HFF-Myc (cell line): ENCODE data around the gene ARFGAP3.
A peak's percentile ranks its signal among the peaks of the same experiment; 100 is the strongest.
"Not testable (repeated sequence)": the region's sequence is repeated elsewhere in the genome, so short reads cannot be mapped to it uniquely, and the experiment has no call there.

Source experiments
- DNase-seq: peaks from one replicate; pipeline ENCODE4 v3.0.0-alpha.2; 2011; ENCODE audit warnings: low read depth; ENCODE audit errors: extremely low read depth
- H3K4me3 ChIP-seq: replicated peaks from 2 replicates; pipeline ENCODE4 v1.5.1; 2011; ENCODE audit warnings: low read depth, mild to moderate bottlenecking, control low read depth, low read length
- TF ChIP-seq, protein P1 (sequence below): IDR thresholded peaks from 2 replicates; pipeline ENCODE4 v1.5.1; 2012; ENCODE audit warnings: mild to moderate bottlenecking, low read depth, low read length, control low read depth; ENCODE audit errors: missing control alignments

Gene ARFGAP3

DNA sequence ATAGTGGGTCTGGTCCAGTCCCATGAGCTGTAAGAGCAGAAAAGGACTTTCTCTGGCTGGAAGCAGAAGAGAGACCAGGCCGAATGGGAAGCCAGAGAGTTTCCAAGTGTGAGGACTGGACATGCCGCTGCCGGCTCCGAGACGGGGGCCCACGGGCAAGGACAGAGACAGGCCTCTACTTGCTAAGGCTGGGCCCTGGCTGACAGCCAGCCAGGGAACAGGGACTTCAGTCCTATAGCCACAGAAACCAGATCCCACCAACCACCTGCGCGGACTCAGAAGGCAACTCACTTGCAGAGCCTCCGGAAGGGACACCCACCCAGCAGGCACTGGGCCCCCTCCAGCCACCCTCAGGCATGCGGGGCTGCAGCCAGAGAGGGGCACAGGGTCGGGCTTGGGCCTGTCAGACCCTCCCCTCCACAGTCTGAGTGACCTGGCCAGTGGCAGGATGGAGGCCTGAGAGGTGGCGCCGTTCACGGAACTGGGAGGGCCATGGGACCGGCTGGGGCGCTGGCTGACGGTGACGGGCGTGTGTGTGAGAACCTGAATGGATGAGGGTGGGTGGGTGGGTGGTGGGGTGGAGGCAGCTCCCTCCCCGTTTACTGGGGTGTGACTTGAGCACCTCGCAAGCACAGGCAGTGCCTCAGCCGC is 88.6 kb downstream of the ARFGAP3 start:
- no peak overlapping the region for H3K4me3 ChIP-seq
- DNase-seq = no peak
- TF ChIP-seq, protein P1, sequence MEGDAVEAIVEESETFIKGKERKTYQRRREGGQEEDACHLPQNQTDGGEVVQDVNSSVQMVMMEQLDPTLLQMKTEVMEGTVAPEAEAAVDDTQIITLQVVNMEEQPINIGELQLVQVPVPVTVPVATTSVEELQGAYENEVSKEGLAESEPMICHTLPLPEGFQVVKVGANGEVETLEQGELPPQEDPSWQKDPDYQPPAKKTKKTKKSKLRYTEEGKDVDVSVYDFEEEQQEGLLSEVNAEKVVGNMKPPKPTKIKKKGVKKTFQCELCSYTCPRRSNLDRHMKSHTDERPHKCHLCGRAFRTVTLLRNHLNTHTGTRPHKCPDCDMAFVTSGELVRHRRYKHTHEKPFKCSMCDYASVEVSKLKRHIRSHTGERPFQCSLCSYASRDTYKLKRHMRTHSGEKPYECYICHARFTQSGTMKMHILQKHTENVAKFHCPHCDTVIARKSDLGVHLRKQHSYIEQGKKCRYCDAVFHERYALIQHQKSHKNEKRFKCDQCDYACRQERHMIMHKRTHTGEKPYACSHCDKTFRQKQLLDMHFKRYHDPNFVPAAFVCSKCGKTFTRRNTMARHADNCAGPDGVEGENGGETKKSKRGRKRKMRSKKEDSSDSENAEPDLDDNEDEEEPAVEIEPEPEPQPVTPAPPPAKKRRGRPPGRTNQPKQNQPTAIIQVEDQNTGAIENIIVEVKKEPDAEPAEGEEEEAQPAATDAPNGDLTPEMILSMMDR = no peak

- no peak for DNase-seq
- H3K4me3 ChIP-seq = no peak overlapping the region
- TF ChIP-seq, protein P1 = no peak
Observed at GRCh38 chr22:42766860-42767259, 90.2 kb downstream of the ARFGAP3 start.

GRCh38 chr22:42764895-42765363 is 92.1 kb downstream of the ARFGAP3 start:
- TF ChIP-seq, protein P1 = no peak
- DNase-seq = no peak
- H3K4me3 ChIP-seq = no peak overlapping the region

DNA sequence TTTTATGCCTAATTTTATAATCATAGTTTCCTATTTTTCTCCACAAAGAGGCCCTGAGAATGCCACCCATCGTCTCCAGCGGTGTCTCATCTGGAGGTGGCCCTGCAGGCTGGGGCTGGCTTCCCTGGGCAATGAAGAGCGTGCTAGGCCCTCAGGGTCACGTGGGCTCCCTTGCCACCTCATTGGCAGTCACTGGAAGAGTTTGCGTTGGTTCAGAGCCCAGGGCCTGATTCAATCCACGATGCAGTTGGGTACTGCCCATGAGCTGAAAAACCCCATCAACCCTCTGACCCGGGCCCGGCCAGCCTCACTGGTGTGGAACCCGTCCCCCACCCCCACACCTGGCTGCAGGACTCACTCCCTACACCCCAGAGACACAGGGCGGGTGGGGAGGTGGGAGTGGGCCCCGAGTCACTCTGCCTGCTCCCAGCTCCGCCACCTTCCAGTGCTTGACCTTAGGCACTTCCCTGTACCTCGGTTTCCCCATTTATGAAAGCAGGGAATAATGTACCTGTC is 93.0 kb downstream of the ARFGAP3 start:
- no peak overlapping the region for H3K4me3 ChIP-seq
- TF ChIP-seq, protein P1 = no peak
- DNase-seq = no peak

- DNase-seq = no peak
- TF ChIP-seq, protein P1 = no peak
- no peak overlapping the region for H3K4me3 ChIP-seq
Observed at GRCh38 chr22:42760806-42761565, 96.1 kb downstream of the ARFGAP3 start.

DNA sequence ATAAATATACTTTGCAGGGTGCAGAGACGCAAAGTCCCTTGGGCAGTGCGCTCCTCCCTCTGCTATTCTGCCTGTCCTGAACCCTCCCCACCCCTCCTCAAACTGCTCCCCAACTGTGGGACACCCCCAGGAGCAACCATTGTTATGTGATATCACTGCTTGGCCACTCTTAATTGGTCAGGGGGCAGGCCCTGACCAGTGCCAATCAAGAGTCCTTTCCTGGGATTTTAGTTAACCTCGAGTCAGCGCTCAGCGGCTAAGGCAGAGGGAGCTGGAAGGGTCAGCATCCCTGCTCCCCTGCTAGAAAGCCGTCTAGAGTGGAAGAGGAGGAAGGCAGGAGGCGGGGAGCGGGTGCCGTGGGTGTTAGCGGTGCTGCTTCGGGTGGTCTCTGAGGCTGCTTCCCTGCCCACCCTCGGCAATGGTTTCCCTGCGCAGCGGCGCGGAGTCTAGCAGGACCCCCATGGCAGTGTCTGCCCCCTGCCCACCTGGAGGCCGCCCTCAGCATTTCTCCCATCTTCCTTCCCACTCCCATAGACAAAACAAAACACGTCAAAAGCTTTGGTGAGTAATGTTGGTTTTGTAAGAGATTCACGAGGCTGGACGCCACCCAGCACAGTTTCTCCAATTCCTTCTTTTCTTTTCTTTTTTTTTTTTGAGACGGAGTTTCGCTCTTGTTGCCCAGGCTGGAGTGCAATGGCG is 98.0 kb downstream of the ARFGAP3 start:
- H3K4me3 ChIP-seq = no peak overlapping the region
- TF ChIP-seq, protein P1 = no peak
- DNase-seq = no peak

GRCh38 chr22:42755553-42755952 is 101.5 kb downstream of the ARFGAP3 start:
- not testable (repeated sequence) for H3K4me3 ChIP-seq
- DNase-seq = peak; percentile 45

DNA sequence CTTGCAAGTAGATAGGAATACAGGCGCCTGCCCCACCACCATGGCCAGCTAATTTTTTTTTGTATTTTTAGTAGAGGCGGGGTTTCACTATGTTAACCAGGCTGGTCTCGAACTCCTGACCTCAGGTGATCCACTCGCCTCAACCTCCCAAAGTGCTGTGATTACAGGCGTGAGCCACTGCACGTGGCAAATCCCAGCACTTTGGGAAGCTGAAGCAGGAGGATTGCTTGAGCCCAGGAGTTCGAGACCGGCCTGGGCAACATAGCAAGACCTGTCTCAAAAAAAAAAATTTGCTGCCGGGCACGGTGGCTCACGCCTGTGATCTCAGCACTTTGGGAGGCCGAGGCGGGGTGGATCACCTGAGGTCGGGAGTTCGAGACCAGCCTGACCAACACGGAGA is 102.0 kb downstream of the ARFGAP3 start:
- not testable (repeated sequence) for DNase-seq, H3K4me3 ChIP-seq
